K562 (cell line): ENCODE measurements around the gene PIK3CB. TPM values are rescaled to one million over a fixed set of nuclear protein-coding genes. Genes with fewer than 3 reads are reported as not detected.

Source experiments
- BMI1 ChIP-seq: fragments of 150-350 bp; IDR thresholded peaks from 2 replicates; pipeline ENCODE4 v1.6.1; 2014; ENCODE audit warnings: low read length
- CBX1 ChIP-seq: sonication (generic); IDR thresholded peaks from 2 replicates; pipeline ENCODE4 v1.6.1; 2016; ENCODE audit warnings: antibody characterized with exemption, low read depth, mild to moderate bottlenecking
- FOXA1 ChIP-seq: fragments of 450-650 bp; IDR thresholded peaks from 2 replicates; pipeline ENCODE4 v1.6.1; 2016; ENCODE audit warnings: mild to moderate bottlenecking, borderline replicate concordance
- GABPA ChIP-seq: fragments of 200-800 bp; sonication (Bioruptor generic); conservative IDR thresholded peaks from 2 replicates; pipeline ENCODE4 v1.6.1; 2016; ENCODE audit warnings: low read depth, missing genetic modification characterization, missing compliant biosample characterization
- HMG20A ChIP-seq: fragments of 450-650 bp; formaldehyde crosslinking; conservative IDR thresholded peaks from 2 replicates; pipeline ENCODE4 v1.4.0; 2020; ENCODE audit warnings: mild to moderate bottlenecking, mixed read lengths
- HNRNPK ChIP-seq: fragments of 200-400 bp; formaldehyde crosslinking; IDR thresholded peaks from one replicate; pipeline ENCODE4 v1.6.1; 2018; ENCODE audit warnings: mild to moderate bottlenecking, low read depth, low read length; ENCODE audit not compliant: poor library complexity, severe bottlenecking
- KAT8 ChIP-seq: fragments of 450-650 bp; IDR thresholded peaks from 2 replicates; pipeline ENCODE4 v1.6.1; 2016; ENCODE audit warnings: low read depth, mild to moderate bottlenecking
- KLF16 ChIP-seq: IDR thresholded peaks from 2 replicates; pipeline ENCODE4 v1.6.1; 2016; ENCODE audit warnings: antibody characterized with exemption
- MAFF ChIP-seq: IDR thresholded peaks from 2 replicates; pipeline ENCODE4 v1.6.1; 2012; ENCODE audit warnings: low read length, improper control_type of control experiment
- MCM7 ChIP-seq, 2 experiments: fragments of 450-650 bp; IDR thresholded peaks; 2 replicates each; pipeline ENCODE4 v1.6.1; 2016 to 2018
- NR1H2 ChIP-seq: sonication (generic); formaldehyde crosslinking; IDR thresholded peaks from 2 replicates; pipeline ENCODE4 v1.4.0; 2020; ENCODE audit warnings: mild to moderate bottlenecking, missing genetic modification reagents
- NUFIP1 ChIP-seq: fragments of 450-650 bp; IDR thresholded peaks from 2 replicates; pipeline ENCODE4 v1.6.1; 2018; ENCODE audit not compliant: partially characterized antibody
- POLR2B ChIP-seq: fragments of 450-650 bp; IDR thresholded peaks from 2 replicates; pipeline ENCODE4 v1.6.1; 2018; ENCODE audit warnings: low read depth; ENCODE audit not compliant: partially characterized antibody
- PRPF4 ChIP-seq: fragments of 200-400 bp; formaldehyde crosslinking; IDR thresholded peaks from one replicate; pipeline ENCODE4 v1.6.1; 2017; ENCODE audit warnings: low read length, low read depth, mild to moderate bottlenecking; ENCODE audit not compliant: insufficient read depth, poor library complexity, severe bottlenecking
- SMARCA4 ChIP-seq: fragments of 450-650 bp; IDR thresholded peaks from 2 replicates; pipeline ENCODE4 v1.6.1; 2016
- TAF7 ChIP-seq: fragments of 450-650 bp; IDR thresholded peaks from 2 replicates; pipeline ENCODE4 v1.6.1; 2016; ENCODE audit warnings: missing genetic modification characterization, missing compliant biosample characterization
- TARDBP ChIP-seq: fragments of 450-650 bp; IDR thresholded peaks from 2 replicates; pipeline ENCODE4 v1.6.1; 2016
- ZBTB26 ChIP-seq: fragments of 450-650 bp; formaldehyde crosslinking; IDR thresholded peaks from 2 replicates; pipeline ENCODE4 v1.4.0; 2022; ENCODE audit warnings: missing genetic modification characterization
- ZFP36 ChIP-seq: fragments of 150-350 bp; IDR thresholded peaks from 2 replicates; pipeline ENCODE4 v1.6.1; 2018; ENCODE audit warnings: low read length, low read depth; ENCODE audit not compliant: partially characterized antibody
- ZNF253 ChIP-seq: fragments of 250-450 bp; sonication (Bioruptor Pico); conservative IDR thresholded peaks from 2 replicates; pipeline ENCODE4 v1.6.1; 2021; ENCODE audit warnings: mild to moderate bottlenecking
- ZNF57 ChIP-seq: fragments of 450-650 bp; formaldehyde crosslinking; IDR thresholded peaks from 2 replicates; pipeline ENCODE4 v1.4.0; 2020; ENCODE audit warnings: mild to moderate bottlenecking, moderate library complexity
- ZNF655 ChIP-seq: fragments of 250-450 bp; sonication (Bioruptor Pico); IDR thresholded peaks from 2 replicates; pipeline ENCODE4 v1.5.0; 2021
- ZNF766 ChIP-seq: fragments of 200-800 bp; sonication (Bioruptor generic); conservative IDR thresholded peaks from 2 replicates; pipeline ENCODE4 v1.6.1; 2016; ENCODE audit warnings: missing genetic modification characterization, missing compliant biosample characterization
- ZNF785 ChIP-seq: fragments of 250-450 bp; sonication (Bioruptor Pico); IDR thresholded peaks from 2 replicates; pipeline ENCODE4 v1.4.0; 2020; ENCODE audit warnings: mild to moderate bottlenecking
- ZSCAN29 ChIP-seq: fragments of 450-650 bp; IDR thresholded peaks from 2 replicates; pipeline ENCODE4 v1.6.1; 2017
- polyA plus RNA-seq, 8 experiments: library from polyadenylated mRNA; depleted of rRNA in 4 of 8; stranded (reverse) in 5 of 8; unstranded in 3 of 8; fragments of >200 nt; fragmentation: Nextera tagmentation in 2 of 8; fragmentation: Illumina TruSeq in 1 of 8; extraction: Ambion mirVana in 2 of 8; extraction: Trizol in 1 of 8; gene quantifications; 2 replicates each; pipeline versions ENCODE4 v1.2.1 to v1.2.3, GENCODE V29; 2011 to 2014; ENCODE audit warnings: inconsistent platforms in 1 of 8, missing spikeins in 1 of 8
- total RNA-seq, 7 experiments: library from RNA; depleted of rRNA in 6 of 7; stranded (reverse); fragments of >200 nt in 6 of 7; fragmentation: Illumina TruSeq in 2 of 7; extraction: Trizol in 2 of 7; gene quantifications; 2 replicates each; pipeline versions ENCODE4 v1.2.1 to v1.2.3, GENCODE V29; 2011 to 2021; ENCODE audit warnings: low replicate concordance in 1 of 7
- TF ChIP-seq, protein P1 (sequence below): sonication (generic); formaldehyde crosslinking; IDR thresholded peaks from 2 replicates; pipeline ENCODE4 v1.8.1; 2022; ENCODE audit warnings: missing genetic modification reagents
- TF ChIP-seq, protein P2 (sequence below): IDR thresholded peaks from 2 replicates; pipeline ENCODE4 v1.6.1; 2016; ENCODE audit warnings: missing genetic modification characterization, missing compliant biosample characterization

The PIK3CB gene
- total and polyA plus RNA-seq, 9 of the 15 experiments (the other 6 are each of a cell fraction or from before 2014, with no cell fraction given): 15.3 to 62.6 (median 28.3) TPM

DNA sequence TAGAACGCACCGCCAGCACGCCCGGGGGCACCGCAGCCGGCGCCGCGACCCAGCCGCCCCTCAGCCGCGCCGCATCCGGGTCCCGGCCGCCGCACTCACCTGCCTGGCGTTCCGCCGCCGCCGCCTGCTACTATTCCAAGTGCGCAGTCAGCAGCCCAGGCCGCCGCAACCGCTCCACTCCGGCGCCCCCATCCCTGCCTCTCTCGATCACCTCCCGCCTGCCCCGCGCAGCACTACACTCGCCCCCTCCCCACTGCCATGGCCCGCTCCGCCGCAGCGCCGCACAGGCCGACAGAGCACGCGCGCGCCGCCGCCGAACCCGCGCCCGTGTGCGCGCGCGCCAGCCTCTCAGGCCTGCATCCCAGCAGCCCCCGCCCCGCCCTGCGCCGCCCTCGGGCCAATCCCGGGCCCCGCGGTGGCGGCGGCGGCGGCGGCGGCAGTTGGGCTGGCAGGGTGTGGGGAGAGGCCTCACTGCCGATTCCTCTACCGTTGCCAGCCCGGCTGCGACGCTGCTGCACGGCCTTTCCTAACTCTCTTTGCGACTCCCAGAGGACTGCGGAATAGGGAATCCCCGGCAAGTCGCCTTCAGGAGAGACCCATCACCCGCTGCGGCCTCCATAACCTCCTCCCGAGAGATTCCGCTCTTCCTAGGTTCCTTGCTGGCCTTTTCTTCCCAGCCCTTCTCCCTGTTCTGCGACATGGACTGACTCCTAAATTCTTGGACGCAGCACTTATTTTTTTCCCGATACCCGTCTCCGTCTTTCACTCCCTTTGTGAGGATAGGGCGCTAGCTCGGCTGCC lies at the start of gene PIK3CB (continued):
- TF ChIP-seq, protein P1, sequence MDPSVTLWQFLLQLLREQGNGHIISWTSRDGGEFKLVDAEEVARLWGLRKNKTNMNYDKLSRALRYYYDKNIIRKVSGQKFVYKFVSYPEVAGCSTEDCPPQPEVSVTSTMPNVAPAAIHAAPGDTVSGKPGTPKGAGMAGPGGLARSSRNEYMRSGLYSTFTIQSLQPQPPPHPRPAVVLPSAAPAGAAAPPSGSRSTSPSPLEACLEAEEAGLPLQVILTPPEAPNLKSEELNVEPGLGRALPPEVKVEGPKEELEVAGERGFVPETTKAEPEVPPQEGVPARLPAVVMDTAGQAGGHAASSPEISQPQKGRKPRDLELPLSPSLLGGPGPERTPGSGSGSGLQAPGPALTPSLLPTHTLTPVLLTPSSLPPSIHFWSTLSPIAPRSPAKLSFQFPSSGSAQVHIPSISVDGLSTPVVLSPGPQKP: no peak
- TF ChIP-seq ZFP36 (no peak), ZNF655 (CRISPR knock-in tag) (no peak), MCM7 (IDR thresholded peaks at IDR 0.05) (no peak), HMG20A (CRISPR knock-in tag) (no peak), SMARCA4 (no peak), ZNF57 (CRISPR knock-in tag) (no peak), GABPA (tag) (no peak; the same call in 1 of the 2 replicates), KAT8 (no peak), ZNF766 (CRISPR knock-in tag) (no peak; the same call in 1 of the 2 replicates), KLF16 (no peak), BMI1 (no peak), POLR2B (peak; percentile 92), NUFIP1 (no peak), ZBTB26 (CRISPR knock-in tag) (no peak), ZNF785 (CRISPR knock-in tag) (no peak), TAF7 (tag) (peak; percentile 86), CBX1 (0 out of 2 replicates have a peak, but pooled peaks have one; percentile 23), HNRNPK (peak; percentile 84), ZSCAN29 (no peak), NR1H2 (CRISPR knock-in tag) (no peak), ZNF253 (no peak), FOXA1 (no peak), TARDBP (no peak), PRPF4 (no peak), MAFF (no peak)
- TF ChIP-seq, protein P2, sequence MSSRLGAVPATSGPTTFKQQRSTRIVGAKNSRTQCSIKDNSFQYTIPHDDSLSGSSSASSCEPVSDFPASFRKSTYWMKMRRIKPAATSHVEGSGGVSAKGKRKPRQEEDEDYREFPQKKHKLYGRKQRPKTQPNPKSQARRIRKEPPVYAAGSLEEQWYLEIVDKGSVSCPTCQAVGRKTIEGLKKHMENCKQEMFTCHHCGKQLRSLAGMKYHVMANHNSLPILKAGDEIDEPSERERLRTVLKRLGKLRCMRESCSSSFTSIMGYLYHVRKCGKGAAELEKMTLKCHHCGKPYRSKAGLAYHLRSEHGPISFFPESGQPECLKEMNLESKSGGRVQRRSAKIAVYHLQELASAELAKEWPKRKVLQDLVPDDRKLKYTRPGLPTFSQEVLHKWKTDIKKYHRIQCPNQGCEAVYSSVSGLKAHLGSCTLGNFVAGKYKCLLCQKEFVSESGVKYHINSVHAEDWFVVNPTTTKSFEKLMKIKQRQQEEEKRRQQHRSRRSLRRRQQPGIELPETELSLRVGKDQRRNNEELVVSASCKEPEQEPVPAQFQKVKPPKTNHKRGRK (tag): no peak
